Suppressor macrophage (primary cell): ENCODE results near the gene TADA3.

Source experiments
- DNase-seq, 4 experiments: peaks; one replicate each; pipeline ENCODE4 v3.0.0-alpha.2; 2020 to 2022

Gene TADA3

DNA sequence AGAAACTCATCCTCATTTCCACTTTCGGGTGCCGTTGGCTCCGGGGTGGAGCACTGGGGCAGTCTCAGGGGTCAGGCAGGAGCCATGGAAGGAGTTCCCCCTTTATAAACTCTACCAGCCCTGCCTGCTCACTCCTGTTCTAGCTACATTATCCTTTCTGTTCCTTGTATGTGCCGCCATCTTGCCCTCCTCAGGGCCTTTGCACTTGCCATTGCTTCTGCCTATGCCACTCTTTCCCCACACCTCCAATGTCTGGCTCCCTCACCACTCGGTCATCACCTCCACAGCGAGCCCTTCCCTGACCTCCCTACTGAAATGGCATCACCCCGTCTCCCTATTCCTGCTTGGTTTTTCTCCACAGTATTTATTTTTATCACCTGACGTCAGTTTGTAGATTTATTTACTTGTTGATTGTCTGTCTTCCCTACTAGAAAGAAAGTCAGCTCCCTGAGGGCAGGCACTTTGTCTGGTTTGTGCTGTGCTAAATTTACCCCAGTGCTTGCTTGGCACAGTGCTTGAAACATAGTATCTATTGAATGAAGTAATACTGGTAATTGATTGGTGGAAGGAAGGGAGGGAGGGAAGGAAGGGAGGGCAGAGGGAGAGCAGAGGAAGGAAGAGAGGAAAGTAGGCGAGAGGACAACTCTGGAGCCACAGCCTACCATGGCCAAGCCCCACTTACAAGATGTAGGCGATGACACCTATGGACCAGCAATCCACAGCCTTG is 31.3 kb downstream of the TADA3 start:
- no peak for DNase-seq

DNA sequence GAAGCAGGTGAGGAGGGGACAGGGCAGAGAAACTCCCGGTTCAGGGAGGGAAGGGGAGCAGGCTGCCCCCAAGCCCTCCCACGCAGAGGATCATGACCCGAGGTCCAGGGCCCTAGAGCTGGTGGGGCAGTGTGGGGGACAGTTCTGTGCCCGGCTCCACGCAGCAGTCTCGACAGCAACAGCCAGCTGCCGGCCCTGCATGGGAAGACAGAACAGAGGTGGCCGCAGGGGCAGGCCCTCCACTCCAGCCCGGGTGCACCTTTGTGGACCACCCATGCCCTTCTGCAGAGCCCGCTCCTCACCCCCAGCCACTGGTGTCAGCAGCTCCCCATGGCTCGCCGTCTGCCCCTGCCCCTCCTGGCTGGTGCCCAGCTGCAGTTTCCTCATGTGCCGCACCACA is 34.8 kb downstream of the TADA3 start:
- DNase-seq = no peak

DNA sequence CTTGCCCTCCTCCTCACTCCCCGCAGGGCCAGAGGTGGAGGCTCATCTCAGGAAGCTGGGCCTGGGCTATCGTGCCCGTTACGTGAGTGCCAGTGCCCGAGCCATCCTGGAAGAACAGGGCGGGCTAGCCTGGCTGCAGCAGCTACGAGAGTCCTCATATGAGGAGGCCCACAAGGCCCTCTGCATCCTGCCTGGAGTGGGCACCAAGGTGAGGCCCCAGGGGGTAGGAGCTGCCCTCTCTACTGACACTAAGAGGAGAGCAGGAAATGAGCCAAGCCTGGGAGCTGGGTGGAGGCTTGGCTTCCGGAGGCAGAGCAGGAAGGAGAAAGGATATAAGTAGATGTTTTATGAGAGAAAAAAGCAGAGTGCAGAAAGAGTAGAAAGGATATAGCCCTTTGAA is 37.6 kb downstream of the TADA3 start:
- peak in 1 of 4 experiments; percentile 29 for DNase-seq

DNA sequence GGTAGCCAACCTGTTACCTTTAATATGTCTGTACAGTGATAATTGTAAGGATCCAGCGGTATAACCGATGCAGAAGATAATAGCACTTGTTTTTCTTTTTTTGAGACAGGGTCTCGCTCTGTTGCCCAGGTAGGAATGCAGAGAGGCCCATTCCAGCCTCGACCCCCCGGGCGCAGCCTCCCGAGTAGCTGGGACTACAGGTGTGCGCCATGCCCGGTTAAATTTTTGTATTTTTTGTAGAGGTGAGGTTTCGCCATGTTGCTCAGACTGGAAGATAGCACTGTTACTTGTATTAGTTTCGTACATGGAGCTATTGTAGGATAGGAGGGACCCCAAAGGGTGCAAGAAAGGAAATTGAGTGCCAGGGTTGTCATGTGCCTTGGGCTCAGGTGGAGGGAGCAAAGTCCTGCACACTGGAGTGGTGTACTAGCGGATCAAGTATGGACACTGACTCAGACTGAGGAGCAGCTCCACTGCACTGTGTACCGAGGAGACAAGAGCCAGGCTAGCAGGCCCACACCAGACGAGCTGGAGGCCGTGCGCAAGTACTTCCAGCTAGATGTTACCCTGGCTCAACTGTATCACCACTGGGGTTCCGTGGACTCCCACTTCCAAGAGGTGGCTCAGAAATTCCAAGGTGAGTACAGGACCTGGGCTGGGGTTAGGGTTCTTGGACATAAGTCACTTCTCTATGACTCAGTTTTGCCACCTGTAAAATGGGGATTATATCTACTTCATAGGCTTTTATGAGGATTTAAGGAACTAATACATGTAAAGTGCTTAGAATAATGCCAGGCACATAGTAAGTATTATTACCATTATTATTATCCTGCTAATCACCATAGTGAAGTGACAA is 41.5 kb downstream of the TADA3 start:
- peak in 1 of 4 experiments; percentile 12 for DNase-seq

DNA sequence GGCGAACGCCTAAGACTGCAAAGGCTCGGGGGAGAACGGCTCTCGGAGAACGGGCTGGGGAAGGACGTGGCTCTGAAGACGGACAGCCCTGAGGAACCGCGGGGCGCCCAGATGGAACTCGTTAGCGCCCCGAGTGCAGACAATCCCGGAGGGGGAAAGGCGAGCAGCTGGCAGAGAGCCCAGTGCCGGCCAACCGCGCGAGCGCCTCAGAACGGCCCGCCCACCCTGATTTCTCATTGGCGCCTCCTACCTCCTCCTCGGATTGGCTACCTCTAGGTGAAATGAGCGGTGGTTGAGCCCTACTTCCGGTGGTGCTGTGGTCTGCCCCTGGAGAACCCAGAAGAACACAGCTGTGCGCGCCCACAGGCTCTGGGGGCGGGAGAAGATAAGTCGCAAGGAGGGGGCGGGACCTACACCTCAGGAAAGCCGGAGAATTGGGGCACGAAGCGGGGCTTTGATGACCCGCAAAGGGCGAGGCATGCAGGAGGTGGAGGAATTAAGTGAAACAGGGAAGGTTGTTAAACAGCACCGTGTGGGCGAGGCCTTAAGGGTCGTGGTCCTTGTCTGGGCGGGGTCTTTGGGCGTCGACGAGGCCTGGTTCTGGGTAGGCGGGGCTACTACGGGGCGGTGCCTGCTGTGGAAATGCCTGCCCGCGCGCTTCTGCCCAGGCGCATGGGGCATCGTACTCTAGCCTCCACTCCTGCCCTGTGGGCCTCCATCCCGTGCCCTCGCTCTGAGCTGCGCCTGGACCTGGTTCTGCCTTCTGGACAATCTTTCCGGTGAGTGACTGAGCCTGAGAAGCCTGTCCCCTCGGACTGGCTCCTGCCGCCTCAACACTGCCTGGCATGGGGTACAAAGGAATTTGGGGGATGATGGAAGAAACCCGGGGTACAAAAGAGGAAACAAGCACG is 42.4 kb downstream of the TADA3 start, which contains the start of gene OGG1:
Gene OGG1 (plus strand): TSS at position 308 of the 911 bp plus-strand sequence. CDS start 335 bp downstream, at position 643.
- DNase-seq = peak; percentile 98 to 99 (median 99)

DNA sequence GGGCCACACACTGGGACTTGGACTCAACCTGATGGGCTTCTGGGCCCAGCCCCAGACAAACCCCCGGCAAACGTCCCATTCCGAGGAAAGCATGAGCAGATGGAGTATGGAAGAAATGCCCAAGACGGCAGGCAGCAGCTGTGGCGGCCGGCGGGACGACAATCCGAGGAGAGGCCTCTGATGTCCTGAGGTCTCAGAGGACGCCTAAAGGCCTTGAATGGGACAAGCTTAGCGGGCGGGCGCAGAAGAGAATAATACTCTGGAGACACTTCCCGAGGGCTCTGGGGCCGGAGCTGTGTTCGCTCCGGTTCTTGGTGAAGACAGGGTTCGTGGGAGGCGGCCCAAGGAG is 43.0 kb downstream of the TADA3 start:
- DNase-seq = no peak

DNA sequence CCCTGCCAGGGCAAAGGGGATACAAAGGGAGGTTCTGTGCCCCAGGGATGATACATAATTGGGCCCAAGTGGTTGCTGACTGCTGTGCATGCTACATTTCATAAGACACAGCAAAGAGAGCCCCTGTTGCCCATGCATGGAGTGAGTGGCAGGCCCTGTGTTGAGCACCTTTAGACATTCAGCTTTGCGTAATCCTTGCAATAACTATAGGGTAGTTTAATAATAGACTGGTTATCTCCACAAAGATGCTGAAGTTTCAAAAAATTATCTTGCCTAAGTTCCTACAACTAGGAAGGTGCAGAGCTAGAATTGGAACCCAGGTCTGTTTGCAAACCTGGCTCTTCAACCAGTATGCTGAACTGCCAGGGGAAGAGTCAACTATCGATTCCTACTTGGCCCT is 44.2 kb downstream of the TADA3 start:
- DNase-seq = no peak

DNA sequence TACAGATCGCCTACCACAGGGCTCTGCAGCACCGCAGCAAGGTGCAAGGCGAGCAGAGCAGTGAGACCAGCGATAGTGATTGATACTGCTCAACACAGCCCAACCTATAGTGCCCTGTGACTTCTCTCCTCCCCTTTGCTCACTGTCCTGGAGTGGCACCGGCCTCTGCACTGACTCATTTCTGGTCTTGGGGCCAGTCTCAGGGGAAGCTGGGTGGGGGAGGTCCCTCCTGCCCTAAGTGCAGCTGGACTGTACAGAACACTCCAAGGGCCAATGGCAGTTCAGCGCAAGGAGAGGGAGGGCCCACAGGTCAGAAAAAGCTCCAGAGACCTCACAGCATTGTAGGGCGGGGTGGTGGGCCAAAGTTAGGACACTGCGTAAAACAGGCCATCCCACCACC is 45.0 kb downstream of the TADA3 start:
- DNase-seq = peak; percentile 50 to 72 (median 62)

DNA sequence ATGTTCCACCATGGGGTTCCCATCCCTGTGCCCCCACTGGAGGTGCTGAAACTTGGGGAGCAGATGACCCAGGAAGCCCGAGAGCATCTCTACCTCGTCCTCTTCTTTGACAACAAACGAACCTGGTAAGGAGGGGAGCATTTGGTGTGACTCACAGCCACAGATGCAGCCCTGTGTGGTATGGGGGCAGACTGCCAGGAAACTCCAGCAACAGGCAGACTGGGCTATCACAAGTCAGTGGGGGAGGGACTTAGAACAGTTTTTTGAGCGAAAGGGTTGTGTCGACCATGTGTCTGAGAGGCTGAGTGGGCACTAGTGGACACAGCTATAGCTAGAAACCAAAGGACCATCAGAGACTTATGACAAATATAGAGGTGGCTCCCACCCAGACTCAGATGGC is 45.9 kb downstream of the TADA3 start:
- no peak for DNase-seq

DNA sequence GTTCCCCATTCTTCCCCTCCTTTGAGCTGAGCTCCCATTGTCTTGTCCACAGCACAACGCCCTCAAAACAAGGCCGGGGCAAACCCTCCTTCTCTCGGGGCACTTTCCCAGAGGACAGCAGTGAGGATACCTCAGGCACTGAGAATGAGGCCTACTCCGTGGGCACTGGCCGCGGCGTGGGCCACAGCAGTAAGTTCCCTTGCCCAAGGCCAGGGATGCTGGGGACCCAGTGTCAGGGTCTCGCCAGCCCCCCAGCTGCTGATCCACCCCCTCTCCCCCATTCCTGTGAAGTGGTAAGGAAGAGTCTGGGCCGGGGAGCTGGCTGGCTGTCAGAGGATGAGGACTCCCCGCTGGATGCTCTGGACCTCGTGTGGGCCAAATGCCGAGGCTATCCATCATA is 46.8 kb downstream of the TADA3 start:
- no peak for DNase-seq

DNA sequence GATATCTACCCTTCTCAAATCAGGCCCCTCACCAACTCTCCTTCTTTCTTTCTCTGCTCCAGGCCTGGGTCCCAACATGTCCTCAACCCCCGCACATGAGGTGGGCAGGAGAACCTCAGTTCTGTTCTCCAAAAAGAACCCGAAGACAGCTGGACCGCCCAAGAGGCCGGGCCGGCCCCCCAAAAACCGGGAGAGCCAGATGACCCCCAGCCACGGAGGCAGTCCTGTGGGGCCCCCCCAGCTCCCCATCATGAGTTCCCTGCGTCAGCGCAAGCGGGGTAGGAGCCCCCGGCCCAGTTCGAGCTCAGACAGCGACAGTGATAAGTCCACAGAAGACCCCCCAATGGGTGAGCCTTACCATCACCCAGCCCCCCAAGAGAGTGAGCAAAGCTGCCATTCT is 48.1 kb downstream of the TADA3 start:
- no peak for DNase-seq

DNA sequence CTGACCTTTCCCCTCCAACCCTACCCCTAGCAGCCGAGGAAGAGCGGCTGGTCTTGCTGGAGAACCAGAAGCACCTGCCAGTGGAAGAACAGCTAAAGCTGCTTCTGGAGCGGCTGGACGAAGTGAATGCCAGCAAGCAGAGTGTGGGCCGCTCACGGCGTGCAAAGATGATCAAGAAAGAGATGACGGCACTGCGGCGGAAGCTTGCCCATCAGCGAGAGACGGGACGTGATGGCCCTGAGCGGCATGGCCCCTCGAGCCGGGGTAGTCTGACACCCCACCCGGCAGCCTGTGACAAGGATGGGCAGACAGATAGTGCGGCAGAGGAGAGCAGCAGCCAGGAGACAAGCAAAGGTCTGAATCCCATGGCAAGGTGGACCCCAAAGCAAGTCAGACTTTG is 48.7 kb downstream of the TADA3 start:
- no peak for DNase-seq

DNA sequence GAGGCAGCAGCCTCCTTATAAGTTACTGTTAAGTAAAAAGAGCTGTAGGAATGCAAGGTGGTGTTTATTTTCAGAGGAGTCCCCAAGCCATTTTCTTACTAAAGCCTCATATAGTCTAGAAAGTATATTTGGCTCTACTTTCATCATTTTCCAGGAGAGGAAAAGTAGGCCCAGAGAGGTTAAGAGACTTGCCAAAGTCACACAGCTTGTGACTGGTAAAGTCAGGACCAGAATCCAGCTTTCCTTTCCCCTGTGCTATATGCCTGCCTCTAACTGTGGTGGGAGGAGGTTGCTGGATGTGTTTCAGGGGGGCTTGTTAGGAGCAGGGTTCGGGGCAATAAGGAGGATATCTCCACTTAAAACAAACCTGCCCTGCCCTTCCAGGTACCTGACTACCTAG is 49.7 kb downstream of the TADA3 start:
- DNase-seq = no peak

DNA sequence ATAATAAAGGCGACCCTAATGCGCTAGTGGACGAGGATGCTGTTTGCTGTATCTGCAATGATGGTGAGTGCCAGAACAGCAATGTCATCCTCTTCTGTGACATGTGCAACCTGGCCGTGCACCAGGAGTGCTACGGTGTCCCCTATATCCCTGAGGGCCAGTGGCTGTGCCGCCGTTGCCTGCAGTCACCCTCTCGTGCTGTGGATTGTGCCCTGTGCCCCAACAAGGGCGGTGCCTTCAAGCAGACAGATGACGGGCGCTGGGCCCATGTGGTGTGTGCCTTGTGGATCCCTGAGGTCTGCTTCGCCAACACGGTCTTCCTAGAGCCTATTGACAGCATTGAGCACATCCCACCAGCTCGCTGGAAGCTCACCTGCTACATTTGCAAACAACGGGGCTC is 53.1 kb downstream of the TADA3 start:
- DNase-seq = no peak

DNA sequence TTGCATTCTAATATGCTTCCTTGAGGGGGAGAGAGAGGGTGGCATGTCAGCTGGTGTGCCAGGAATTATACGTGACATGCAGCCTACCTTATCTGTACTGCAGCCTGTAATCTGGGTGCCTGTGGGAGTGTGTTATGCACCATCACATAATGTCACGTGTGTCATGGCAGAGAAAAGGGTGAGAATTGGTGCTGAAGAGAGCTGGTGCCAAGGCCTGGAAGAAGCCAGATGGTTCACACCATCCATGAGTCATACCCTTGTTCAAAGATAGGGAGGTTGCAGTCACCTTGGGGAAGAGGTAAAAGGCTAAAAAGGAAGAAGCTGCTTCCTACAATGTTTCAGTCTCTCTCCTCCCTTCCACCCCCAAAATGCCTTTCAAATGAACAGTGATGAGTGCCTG is 55.4 kb downstream of the TADA3 start:
- no peak for DNase-seq

DNA sequence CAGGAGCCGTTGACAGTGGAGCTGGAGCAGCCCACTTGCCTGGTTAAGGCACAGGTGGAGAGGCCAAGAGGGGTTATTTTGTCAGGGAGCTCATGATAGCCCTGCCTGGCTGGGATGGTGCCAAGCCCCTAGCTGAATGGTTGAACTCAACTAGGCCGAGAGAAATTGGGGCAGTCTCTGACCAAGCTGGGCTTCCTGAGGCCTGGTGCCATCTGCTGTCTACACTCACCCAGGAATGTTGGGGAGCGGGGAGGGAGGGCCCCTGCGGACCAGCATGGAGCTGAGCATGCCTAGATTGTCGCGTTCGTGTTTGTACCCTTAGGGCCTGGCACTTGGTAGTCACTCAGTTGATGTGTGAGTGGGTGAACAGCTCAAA is 59.5 kb downstream of the TADA3 start:
- DNase-seq = peak in 2 of 4 experiments; percentile 14 to 37

DNA sequence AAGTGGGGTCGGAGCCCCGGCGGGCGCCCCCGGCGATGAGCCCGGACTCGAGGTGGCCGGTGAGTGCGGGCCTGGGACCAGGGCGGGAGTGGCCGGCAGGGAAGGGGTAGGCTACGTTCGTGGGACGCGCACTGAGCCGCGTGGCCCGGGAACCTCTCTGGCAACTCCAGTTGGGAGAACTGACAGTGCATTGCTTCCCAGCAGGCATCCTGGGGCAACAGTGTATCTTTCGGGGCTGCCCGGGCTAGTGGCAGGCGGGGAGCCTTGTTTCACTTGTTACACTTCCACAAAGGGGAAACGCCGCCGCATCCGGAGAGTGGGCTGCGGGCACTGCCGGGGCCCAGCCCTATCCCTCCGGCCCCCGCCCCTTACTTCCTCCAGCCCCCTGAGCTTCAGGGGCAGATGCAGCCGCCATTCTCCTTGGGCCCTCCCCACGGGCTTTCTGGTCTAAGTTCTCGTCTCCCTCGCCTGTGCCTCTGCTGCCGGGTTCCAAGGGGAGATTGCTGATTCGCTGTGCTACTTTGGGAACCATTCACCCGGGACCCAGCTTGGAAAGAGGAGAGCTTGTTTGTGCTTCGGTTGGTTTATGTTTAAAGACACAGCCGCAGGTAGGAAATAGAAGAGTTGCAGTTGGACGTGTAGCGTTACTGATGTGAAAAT is 60.1 kb downstream of the TADA3 start:
- peak; percentile 75 to 88 (median 82) for DNase-seq

DNA sequence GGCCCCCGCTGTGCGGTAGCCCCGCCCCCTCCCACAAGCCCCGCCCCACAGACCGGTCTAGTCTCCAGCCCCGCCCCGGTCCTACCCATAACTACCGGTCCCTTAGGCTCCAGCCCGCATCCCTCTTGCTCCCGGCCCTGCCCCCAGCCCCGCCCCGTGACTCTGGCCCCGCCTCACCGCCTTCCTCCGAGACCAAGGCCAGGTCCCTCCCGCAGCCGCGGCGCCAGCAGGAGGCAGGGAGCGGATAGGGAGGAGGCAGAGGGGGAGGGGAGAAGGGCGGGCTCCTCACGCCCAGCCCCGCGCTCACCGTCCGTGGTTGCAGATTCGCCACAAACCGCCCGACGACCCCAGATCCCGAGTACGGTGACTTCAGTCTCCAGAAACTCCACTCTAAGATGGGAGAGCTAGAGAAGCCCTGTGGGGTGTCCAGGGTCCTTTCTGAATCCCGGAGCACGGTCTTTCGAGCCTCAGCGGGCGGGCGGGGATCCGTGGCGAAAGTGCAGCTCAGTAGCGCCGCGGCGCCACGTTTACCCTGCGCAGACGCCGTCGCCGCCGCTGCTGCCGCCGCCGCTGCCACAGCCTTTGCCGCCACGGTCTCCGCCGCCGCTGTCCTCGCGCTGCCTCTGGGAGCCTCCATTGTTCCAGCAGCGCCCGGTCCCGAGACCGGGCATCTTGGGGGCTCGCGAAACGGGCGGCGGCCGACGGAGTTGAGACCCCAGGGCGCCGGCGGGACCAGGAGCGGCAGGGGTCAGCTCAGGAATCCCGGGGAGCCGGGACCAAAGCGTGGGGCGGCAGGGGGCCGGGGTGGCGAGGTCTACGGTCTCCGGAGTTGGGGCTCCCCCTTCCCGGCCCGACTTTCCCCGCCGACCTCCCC is 60.8 kb downstream of the TADA3 start, which contains the start of gene BRPF1:
Gene BRPF1 (plus strand): TSS at position 530 of the 874 bp plus-strand sequence. CDS start 2,406 bp downstream, outside the sequence.
- peak; percentile 99 to 100 (median 100) for DNase-seq

DNA sequence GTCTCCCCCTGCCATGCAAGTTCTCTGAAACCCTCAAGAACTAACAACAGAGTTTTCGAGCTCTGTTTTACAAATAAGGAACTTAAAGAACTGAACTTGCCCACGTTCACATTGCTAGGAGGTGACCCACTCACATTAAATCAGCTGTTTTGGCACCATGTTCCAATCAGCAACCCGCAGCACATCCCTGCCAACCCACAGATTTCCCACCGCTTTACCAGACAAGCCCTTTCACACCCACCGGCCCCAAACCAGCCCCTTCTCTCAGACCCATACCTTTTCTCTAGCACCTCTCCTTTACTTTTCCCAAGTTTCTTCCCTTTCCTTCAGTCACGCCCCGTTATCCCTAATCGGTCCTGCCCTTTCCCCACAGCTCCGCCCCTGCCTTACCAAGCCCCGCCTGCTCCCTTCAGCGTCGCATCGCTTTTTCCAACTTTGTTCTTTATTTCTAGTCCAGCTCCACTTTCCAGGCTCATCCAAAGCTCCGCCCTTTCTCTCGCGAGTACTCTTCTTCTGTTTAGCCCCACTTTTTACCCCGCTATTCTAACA is 61.5 kb downstream of the TADA3 start:
- DNase-seq = peak in 3 of 4 experiments; percentile 69 to 84 (median 74)
